Kasumi-1 (cell line): ENCODE results near the gene BAK1.
"Not testable (repeated sequence)": the region's sequence is repeated elsewhere in the genome, so short reads cannot be mapped to it uniquely, and the experiment has no call there.

Experiments used
- DNase-seq, 2 experiments: peaks; one replicate each; lab custom pipeline; 2025; lab: John Stamatoyannopoulos, UW

BAK1 gene

DNA sequence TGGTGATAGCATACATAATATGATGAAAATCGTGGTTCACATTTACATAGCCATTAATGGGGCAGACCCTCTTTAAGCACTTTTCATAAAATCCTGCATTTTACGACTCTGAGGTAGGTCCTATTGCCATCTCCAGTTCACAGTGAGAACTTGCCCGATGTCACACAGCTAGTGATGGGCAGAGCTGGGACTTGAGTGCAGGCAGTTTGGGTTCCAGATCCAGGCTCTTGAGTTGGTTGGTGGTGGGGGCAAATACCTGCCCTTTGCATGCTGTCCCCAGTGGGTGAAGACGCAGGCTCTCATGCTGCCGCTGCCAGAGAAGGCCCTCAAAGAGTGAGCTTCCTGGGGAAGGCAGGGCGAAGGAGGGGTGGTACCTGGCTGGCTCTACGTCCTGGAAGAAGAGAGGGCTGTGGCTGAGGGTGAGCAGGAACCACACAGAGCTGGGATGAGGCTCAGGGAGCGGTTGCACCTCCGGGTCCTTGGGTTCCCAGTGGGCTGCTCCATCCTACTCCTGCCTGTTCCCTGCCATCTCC is 6.1 kb upstream of the BAK1 start:
- no peak for DNase-seq

DNA sequence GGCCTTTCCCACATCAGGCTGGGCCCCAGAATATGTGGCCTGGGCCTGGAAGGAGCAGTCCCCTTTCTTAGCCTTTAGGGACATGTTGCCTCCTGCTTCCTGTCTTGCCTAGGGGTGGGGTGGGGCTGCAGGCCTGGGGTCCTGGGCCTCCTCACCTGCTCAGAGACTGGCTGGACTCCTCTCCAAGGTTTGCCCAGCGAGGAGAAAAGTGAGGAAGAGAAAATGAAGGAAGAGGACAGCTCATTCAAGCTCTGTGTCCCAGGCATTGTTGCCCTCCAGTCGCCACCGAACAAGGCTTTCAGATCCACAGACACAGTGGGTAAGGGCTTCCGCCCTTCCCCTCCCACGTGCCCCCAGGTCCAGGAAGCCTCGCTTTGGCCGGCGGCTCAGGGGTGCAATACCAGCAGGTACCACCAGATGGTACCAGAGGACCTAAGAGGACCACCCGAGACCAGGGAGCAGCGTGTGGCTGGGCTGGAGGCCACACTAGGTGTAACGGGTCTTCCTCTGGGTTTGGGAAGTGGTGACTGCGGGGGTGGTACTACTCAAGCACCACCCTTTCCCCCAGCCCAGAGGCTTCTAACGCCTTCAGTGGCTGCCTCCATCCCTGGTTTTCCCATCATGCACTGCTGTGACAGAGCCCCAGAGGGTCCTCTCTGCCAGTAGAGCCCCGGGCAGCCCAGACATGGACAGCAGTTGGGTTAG is 5.5 kb upstream of the BAK1 start:
- peak; percentile 51 to 71 for DNase-seq

DNA sequence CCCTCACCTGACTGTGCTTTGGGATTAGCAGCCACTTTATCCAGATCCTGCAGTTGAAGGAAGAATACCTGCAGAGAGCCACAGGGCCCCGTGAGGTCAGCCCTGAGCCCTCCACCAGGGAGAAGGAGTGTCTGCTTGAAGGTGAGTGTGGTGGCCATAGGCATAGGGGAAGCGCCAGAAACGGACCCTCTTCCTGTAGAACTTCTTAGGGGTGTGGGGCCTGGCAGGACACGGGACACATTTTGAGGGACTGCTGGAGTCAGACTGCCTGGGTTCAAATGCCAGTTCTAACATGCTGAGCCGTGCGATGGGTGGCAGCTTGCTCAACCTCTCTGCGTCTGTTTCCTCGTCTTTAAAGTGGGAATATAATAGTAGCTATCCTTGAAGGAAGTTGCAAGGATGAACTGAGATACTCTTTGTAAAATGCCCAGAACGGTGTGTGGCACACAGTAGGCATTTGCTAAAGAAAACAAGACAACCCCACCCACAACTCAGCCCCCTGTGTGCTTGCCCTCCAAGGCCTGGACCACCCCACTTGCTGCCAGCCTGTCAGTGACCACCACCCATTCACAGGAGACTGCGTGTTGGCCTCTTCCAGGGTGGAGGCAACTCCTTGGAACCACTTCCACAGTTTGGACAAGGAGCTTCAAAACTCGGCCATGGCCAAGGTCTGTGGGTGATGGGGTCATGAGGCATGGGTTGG is 4.8 kb upstream of the BAK1 start:
- no peak for DNase-seq

DNA sequence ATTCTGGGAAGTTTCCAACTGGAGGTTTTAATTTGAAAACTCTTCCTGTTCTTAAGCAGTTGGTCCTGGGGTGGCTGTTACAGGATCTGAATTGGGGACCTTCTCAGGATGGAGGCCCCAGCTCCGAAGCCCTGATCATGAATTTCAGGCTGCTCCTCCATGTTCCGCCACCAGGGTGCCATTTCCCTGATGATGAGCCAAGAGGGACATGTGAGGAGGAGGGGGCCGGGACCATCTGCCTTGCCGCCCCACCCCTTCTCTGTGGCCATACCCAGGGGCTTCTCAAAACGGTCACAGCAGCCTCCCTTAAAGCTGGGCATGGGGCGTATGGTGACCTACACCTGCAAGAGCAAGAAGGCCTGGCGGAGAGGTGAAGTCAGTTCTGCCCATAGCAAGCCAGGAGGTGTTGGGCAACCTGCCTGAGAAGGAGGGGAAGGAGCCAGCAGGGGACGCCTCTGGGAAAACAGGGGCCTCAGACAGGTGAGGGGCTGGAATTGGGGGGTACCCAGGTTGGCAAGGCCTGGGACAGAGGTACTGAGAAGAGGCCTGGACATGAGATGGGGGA is 3.6 kb upstream of the BAK1 start:
- peak in 1 of 2 experiments; percentile 21 for DNase-seq

DNA sequence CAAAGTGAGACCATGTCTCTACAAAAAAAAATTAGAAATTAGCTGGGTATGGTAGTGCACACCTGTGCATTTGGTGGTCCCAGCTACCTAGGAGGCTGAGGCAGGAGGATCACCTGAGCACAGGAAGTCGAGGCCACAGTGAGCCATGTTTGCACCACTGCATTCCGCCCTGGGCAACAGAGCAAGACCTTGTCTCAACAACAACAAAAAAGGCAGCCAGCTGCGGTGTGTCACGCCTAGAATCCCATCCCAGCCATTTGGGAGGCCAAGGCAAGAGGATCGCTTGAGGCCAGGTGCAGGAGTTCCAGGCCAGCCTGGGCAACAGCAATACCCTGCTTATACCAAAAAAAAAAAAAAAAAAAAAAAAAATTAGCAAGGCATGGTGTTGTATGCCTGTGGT is 1.1 kb upstream of the BAK1 start:
- DNase-seq = no peak

DNA sequence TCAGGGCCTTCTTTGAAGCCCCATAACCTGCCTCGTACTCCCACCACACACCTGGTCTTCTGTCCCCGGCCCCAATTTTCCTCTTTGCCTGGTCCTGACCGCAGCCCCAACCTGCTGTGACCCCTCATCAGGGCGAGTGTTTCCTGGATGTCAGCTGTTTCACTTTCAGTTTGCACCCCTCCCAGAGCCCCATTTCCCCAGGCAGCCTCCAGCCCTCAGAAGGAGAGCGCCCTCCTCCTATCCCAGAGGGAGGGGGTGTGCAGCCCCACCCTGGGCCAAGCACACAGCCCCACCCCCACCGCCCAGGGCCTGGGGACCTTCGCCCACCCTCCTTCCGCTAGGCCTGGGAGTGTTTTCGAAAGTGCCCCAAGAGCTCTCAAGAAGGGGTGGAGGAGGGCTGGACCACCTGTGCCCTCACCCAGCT is 1.5 kb downstream of the BAK1 start:
- DNase-seq = peak; percentile 7 to 16

DNA sequence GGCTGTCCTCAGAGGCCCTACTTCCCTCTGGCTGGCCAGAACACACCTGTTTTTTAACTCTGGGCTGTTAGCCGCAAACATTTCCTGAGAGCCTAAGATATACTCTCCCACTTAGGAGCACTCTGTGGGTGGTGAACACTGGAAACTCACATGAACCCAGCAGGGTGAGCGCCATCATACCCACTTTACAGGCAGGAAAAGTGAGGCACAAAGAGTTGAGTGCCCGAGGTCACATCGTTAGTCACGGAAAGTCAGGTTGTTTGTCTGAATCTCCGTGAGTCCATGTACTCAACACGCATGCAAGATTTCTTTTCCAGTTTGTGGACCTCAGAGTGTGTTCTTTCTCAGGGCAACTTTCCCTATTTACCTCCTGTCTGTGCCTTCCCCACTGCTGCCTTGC is 1.9 kb downstream of the BAK1 start:
- no peak for DNase-seq

DNA sequence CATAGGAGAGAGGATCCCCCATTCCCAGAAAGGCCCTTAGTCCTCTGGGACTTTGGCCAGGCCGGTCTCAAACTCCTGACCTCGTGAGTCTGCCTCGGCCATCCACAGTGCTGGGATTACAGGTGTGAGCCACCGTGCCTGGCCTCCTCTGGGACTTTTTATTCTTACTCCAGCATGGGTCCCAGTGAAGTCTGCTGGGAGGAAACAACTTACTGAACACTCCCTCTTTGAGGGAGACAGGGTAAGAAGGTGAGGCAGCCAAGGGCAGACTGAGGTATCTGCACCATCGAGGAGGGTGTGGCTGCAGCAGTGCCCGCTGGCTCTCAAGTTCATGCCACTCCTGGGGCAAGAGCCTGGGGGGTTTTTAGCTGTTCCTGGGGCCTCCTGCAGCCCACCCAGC is 2.4 kb downstream of the BAK1 start:
- no peak for DNase-seq

DNA sequence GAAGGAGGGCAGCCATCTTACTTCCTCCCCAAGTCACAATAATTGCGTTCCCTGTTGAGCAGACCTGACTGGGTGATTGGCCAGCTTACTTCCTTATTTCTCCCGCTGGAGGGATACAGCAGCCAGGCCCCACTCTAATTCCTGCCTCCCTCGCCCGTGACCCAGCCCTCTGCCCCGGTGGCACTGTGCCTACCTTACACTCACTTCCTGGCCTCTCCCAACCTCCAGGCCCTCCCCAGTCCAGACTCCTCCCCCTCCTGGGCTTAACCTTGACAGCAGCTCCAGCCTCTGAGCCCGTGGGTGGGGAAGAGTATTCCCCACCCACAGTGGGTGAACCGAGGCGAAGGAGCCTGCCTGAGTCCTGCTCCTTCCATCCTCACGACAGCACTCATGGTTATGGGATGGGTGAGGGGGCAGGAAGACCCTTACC is 3.0 kb downstream of the BAK1 start:
- DNase-seq = peak; percentile 86 to 90

DNA sequence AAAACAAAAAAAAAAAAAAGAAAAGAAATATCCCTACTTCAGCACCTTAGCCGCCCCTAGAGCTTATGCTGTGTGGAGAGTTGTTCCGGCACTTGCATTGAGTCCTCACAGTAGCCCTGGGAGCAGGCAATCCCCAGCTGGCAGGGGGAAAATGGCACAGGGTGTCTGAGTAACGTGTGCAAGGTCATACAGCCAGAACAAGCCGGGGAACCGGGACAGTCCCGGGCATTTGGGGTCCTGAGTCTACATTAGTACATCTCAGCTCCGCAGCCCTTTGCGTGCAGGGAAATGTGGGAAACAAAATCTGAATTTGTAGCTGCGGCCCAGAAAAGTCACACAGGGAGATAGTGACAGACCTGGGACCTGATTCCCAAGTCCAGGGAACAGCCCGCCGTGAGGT is 3.4 kb downstream of the BAK1 start:
- no peak for DNase-seq

DNA sequence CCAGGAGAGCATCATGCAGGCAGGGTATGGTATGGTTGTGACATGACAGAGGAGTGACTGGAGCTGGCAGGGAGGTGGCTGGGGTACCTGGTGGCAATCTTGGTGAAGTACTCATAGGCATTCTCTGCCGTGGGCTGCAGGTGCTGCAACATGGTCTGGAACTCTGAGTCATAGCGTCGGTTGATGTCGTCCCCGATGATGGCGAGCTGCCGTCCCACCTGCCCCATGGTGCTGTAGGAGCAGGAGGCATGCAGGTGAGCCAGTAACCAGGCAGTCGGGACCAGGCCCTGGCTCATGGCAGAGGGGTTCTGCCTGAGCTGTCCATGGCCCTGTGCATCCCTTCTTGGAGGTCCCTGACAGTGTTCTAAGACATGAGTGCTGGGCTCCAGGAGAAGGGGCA is 4.9 kb downstream of the BAK1 start:
- no peak for DNase-seq

DNA sequence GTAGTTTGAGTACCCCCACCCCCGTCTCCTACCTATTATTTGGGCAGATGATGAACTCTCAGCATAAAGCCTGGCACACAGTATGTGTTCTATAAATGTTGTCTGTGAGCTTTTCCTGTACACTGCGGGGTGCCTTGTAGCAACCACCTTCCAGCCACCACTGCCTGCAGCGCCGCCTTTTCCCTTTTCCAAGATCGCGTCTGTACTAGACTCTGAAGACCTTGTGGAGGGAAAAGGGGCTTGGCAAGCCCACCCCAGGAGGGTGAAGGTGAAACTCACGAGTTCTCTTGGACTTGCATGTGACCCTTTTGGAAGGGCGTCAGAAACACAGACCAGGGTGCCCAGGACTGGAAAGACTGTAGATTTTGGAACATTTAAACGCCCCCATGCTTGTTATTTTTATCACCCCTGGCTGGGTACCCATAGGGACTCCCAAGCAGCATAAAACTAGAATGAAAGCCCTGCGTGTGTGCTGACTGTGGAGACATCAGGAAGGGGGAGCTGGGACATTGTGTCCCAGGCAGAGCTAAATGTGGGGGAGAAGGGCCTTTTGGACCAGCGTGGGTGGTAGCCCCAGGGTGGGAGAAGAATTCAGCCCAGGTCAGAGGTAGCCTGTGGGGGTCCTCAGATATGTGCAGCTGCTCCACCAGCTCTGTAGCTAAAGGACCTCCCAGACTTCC is 8.3 kb downstream of the BAK1 start:
- DNase-seq = no peak

DNA sequence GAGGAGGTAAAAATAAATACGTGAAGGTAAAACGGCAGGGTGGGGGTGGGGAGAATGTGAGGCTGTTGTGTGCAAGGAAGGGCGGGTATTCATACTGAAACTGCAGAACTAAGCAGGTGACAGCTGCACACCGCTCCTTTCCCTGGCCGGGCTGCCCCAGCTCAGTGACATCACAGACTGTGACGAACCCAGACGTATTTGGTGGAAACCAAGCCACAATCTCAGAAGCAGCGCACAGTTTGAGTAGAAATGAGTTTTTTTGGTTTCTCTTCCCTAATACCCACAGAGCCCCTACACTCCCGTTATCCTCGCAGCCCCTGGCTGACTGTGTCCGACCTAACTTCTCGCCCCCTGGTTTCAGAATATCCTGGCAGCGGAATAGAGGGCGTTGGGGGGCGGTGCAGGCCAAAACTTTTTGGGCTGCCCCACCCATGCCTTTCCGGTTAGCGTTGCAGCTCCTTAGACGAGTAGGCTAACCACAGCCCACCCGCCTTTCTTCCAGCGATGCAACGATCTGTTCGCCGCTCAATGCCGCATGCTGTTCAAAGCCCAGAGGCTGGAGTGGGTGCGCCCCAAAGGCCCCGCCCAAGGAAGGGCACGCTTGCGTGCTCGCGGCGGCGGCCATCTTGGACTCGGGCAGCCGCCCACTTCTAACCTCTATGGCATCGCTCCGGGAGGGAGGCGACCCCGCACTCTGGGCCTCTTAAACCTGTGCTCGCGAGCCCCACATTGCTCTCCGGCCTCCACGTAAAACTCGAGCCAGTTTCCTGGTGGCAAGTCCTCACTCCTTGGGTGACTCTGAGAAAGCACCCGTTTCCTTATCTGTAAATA is 9.1 kb downstream of the BAK1 start:
- DNase-seq = peak; percentile 81 to 82

DNA sequence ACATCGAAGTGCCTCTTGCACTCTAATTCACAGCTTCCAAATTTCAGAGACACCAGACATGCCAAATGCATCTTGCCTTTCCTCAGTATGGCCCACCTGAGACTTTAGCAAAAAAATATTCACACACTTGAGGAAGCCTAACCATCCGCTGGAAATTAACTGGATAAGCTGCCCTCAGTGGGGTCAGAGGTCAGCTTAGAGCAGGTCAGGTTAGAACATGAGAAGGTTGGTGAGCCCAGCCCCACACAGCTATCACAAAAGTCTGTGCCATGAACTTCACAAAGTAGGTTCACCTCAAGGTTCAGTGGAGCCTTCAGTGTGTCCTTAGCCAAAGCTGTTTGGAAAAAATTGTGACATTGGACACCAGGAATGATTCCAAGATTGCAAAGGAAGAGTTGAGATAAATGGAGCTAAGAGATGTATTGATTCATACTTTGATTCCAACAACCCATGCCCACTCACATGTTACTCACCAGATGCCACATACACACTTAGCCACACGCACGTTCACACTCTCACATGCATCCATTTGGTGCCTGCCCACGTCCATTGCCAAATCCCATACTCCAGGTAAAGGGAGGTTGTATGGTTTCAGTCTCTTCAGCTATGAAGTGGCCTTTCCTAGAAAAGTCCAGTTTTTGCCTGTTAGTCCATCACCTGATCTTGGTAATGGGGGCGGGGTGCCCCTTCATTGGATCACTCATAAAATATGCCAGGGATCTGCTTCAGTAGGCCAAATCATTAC is 11.1 kb downstream of the BAK1 start:
- DNase-seq = no peak

DNA sequence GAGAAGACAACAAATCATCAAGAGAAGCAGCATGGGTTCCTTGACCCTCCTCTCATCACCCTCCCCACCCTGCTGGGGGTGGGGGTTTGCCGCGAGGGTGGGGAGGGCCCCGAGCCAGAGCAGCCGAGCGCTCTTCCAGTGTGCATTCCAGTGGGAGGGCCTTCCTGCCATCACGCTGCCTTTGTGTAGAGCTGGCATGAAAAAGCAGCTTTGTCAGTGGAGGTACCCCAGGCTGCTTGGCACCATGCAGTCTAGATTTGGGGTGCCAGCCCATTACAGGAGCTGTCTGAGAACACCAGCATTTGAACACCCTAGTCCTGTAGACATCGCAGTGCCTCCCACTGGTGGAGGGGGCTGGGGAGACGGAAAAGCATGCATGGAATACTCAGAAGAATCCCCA is 12.2 kb downstream of the BAK1 start:
- no peak for DNase-seq

DNA sequence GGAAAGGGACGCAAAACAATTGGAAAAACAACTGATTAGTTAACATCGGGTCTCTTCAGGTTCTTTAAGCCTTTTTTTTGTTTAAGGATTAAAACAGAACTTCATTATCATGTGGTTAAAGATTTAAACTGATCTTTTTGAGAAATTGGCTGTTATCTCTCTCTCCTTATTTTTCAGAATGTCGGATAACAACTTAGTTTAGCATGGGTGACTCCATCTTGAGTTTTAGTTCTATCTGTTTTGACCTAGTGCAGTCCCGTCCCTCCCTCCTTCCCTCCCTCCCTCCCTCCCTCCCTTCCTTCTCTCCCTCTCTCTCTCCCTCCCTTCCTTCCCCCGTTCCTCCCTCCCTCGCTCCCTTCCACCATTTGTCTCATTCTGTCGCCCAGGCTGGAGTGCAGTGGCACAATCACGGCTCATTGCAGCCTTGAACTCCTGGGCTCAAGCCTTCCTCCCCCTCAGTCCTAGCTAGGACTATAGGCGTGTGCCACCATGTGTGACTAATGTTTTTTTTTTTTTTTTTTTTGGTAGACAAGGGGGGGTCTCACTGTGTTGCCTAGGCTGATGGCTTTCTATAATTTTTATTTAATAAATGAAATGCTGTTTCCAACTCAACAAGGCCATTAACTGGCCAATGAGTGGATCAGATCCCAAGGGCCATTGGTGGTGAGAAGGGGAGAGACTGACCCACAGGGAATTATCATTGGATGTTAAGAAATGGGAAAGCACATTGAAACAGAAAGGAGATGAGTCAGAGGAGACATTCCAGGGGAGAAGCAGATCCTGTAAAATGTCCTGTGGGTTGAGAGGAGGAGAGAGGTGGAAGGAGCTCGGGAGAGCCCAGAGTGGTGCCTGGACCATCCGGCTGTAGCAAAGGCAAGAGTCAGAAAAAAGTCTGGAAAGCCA is 13.6 kb downstream of the BAK1 start:
- no peak for DNase-seq

DNA sequence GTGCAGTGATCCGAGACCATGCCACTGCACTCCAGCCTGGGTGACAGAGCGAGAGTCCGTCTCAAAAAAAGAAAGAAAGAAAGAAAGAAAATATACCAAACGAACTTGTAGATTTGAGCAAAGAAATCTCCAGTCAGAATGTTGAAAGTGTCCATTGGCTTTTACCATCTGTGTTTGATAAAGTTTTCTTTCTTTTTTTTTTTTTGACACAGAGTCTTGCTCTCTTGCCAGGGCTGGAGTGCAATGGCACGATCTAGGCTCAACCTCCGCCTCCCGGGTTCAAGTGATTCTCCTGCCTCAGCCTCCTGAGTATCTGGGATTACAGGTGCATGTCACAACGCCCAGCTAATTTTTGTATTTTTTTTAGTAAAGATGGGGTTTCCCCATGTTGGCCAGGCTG is 21.3 kb downstream of the BAK1 start:
- no peak for DNase-seq

DNA sequence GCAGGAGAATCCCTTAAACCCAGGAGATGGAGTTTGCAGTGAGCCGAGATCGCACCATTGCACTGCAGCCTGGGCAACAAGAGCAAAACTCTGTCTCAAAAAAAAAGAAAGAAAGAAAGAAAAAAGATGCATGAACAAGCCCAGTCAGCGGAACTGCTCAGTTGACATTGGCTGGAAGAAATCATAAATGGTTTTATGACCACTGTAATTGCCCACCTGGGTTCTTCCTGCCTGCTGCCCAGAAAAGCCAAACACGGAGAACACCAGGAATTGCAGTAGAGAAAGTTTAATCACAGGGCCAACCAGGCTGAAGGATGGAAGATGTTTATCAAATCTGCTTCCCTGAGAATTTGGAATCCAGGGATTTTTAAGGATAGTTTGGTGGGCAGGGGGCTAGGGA is 22.7 kb downstream of the BAK1 start:
- DNase-seq = no peak

DNA sequence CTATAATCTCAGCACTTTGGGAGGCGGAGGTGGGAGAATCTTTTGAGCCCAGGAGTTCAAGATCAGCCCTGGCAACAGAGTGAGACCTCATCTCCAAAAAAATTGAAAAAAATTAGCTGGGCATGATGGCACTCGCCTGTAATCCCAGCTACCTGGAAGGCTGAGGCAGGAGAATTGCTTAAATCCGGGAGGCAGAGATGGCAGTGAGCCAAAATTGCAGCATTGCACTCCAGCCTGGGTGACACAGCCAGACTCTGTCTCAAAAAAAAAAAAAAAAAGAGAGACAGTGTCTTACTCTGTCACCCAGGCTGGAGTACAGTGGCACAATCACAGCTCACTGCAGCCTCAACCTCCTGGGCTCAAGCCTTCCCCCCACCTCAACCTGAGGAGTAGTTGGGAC is 27.2 kb downstream of the BAK1 start:
- DNase-seq = not testable (repeated sequence)

DNA sequence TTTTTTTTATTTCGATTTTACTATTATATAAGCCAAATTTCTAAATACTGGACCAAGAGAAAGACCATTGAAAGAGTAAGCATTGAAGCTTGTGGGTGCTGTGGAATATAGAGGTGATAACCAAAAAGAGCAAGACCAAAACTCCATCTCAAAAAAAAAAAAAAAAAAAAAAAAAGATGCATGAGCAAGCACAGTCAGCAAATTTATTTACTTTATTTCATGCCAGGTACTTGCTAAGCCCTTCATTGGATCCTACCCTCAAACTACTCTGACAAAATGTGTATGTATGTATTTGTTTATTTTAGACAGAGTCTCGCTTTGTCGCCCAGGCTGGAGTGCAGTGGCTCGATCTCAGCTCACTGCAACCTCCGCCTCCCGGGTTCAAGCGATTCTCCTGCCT is 27.8 kb downstream of the BAK1 start:
- no peak for DNase-seq
